Mesenchymal stem cell (in vitro differentiated cells and primary cell): ENCODE measurements around the gene STK32C.

Source experiments
- DNase-seq: peaks from one replicate; pipeline ENCODE4 v3.0.0-alpha.2; 2013
- H2AFZ ChIP-seq: one replicate; pipeline ENCODE4 v1.6.1; 2013; ENCODE audit warnings: low read depth, mild to moderate bottlenecking, control low read depth, inconsistent platforms, low read length, moderate library complexity
- H2AK5ac ChIP-seq: 2 replicates; pipeline ENCODE4 v1.6.1; 2013; ENCODE audit warnings: low read length, moderate library complexity, mild to moderate bottlenecking, inconsistent platforms; ENCODE audit not compliant: severe bottlenecking
- H2BK120ac ChIP-seq: one replicate; pipeline ENCODE4 v1.6.1; 2013; ENCODE audit warnings: low read depth, mild to moderate bottlenecking, inconsistent platforms, low read length, moderate library complexity
- H2BK12ac ChIP-seq, 2 experiments: one replicate each; pipeline ENCODE4 v1.6.1; 2013; ENCODE audit warnings: inconsistent platforms in 2 of 2, low read length in 2 of 2, mild to moderate bottlenecking in 2 of 2, moderate library complexity in 2 of 2, control low read depth in 1 of 2
- H2BK15ac ChIP-seq: one replicate; pipeline ENCODE4 v1.6.1; 2013; ENCODE audit warnings: mild to moderate bottlenecking, low read depth, inconsistent platforms; ENCODE audit not compliant: poor library complexity, severe bottlenecking
- H2BK5ac ChIP-seq: 2 replicates; pipeline ENCODE4 v1.6.1; 2013; ENCODE audit warnings: low read depth, mild to moderate bottlenecking, low read length, control low read depth, inconsistent platforms; ENCODE audit not compliant: poor library complexity, severe bottlenecking
- H3K14ac ChIP-seq, 2 experiments: one replicate each; pipeline ENCODE4 v1.6.1; 2013; ENCODE audit warnings: inconsistent platforms in 2 of 2, low read length in 2 of 2, control low read depth in 1 of 2, mild to moderate bottlenecking in 1 of 2, moderate library complexity in 1 of 2
- H3K18ac ChIP-seq, 2 experiments: one replicate each; pipeline ENCODE4 v1.6.1; 2013; ENCODE audit warnings: inconsistent platforms in 2 of 2, low read length in 2 of 2, control low read depth in 1 of 2, low read depth in 1 of 2, mild to moderate bottlenecking in 1 of 2
- H3K23ac ChIP-seq, 2 experiments: one replicate each; pipeline ENCODE4 v1.6.1; 2013; ENCODE audit warnings: inconsistent platforms in 2 of 2, low read length in 2 of 2, mild to moderate bottlenecking in 2 of 2, moderate library complexity in 2 of 2, control low read depth in 1 of 2
- H3K27ac ChIP-seq: 2 replicates; pipeline ENCODE4 v1.5.1; 2013; ENCODE audit warnings: mild to moderate bottlenecking, moderate library complexity, low read length, control low read depth, inconsistent platforms; ENCODE audit not compliant: poor library complexity, severe bottlenecking
- H3K27me3 ChIP-seq, 2 experiments: 2 replicates each; pipeline versions ENCODE4 v1.6.1 to v1.7.0; 2013; ENCODE audit warnings: low read length in 2 of 2, mild to moderate bottlenecking in 2 of 2, moderate library complexity in 2 of 2, control low read depth in 1 of 2, inconsistent platforms in 1 of 2; ENCODE audit not compliant: control insufficient read depth in 1 of 2, insufficient read depth in 1 of 2
- H3K36me3 ChIP-seq, 2 experiments: 2 replicates each; pipeline versions ENCODE4 v1.6.1 to v1.7.0; 2013; ENCODE audit warnings: low read length in 2 of 2, control low read depth in 1 of 2, inconsistent platforms in 1 of 2, low read depth in 1 of 2, mild to moderate bottlenecking in 1 of 2; ENCODE audit not compliant: insufficient read depth in 2 of 2, control insufficient read depth in 1 of 2
- H3K4ac ChIP-seq, 2 experiments: one replicate each; pipeline ENCODE4 v1.6.1; 2013; ENCODE audit warnings: inconsistent platforms in 2 of 2, low read length in 2 of 2, mild to moderate bottlenecking in 2 of 2, moderate library complexity in 2 of 2, control low read depth in 1 of 2, low read depth in 1 of 2
- H3K4me1 ChIP-seq: 2 replicates; pipeline ENCODE4 v1.6.1; 2013; ENCODE audit warnings: low read depth, low read length, control low read depth; ENCODE audit not compliant: control insufficient read depth, insufficient read depth
- H3K4me2 ChIP-seq: 2 replicates; pipeline ENCODE4 v1.6.1; 2013; ENCODE audit warnings: low read length, mild to moderate bottlenecking, inconsistent platforms; ENCODE audit not compliant: poor library complexity, severe bottlenecking
- H3K4me3 ChIP-seq, 2 experiments: 2 replicates each; pipeline versions ENCODE4 v1.5.1 to v1.7.0; 2013; ENCODE audit warnings: low read length in 2 of 2, mild to moderate bottlenecking in 2 of 2, control low read depth in 1 of 2, low read depth in 1 of 2; ENCODE audit not compliant: insufficient read depth in 1 of 2
- H3K79me1 ChIP-seq: replicated peaks from 2 replicates; pipeline ENCODE4 v1.6.1; 2013; ENCODE audit warnings: mild to moderate bottlenecking, control low read depth, low read length, inconsistent platforms; ENCODE audit not compliant: poor library complexity, severe bottlenecking
- H3K9ac ChIP-seq: 2 replicates; pipeline ENCODE4 v1.7.0; 2013; ENCODE audit warnings: mild to moderate bottlenecking, low read length, moderate library complexity
- H3K9me3 ChIP-seq: 2 replicates; pipeline ENCODE4 v1.7.0; 2013; ENCODE audit warnings: mild to moderate bottlenecking, low read length; ENCODE audit not compliant: control insufficient read depth
- H4K8ac ChIP-seq: one replicate; pipeline ENCODE4 v1.6.1; 2013; ENCODE audit warnings: inconsistent platforms, mild to moderate bottlenecking, low read length, moderate library complexity
- H4K91ac ChIP-seq: one replicate; pipeline ENCODE4 v1.6.1; 2013; ENCODE audit warnings: mild to moderate bottlenecking, low read length, inconsistent platforms
- WGBS: methylation state at CpG from one replicate; pipeline ENCODE4 v1.1.7; 2013; ENCODE audit warnings: mixed read lengths; 5-methylcytosine and 5-hydroxymethylcytosine counted together

The STK32C gene

GRCh38 chr10:132173185-132173584, 134.6 kb downstream of the STK32C start:
- 89% methylated on average over 5 of the region's 5 CpGs for WGBS
- H3K4me3 ChIP-seq, result no peak overlapping the region
- H3K23ac ChIP-seq, result no peak overlapping the region
- H2BK120ac ChIP-seq, result no peak overlapping the region
- H3K4me2 ChIP-seq, result no peak overlapping the region
- H3K36me3 ChIP-seq, result no peaks in the 10 kb centered on the region
- H4K91ac ChIP-seq, result no peak overlapping the region
- H2BK5ac ChIP-seq, result no peak overlapping the region
- no peak overlapping the region for H2AK5ac ChIP-seq
- no peak overlapping the region for H2BK15ac ChIP-seq
- H4K8ac ChIP-seq, result no peak overlapping the region
- no peak overlapping the region for H3K4ac ChIP-seq
- peaks cover 32 to 62% of the 10 kb centered on the region in 2 experiments for H3K27me3 ChIP-seq
- H3K27ac ChIP-seq, result no peak overlapping the region
- H3K18ac ChIP-seq, result no peak overlapping the region
- peaks cover 5% of the 10 kb centered on the region for H3K4me1 ChIP-seq
- H3K79me1 ChIP-seq, result no peaks in the 10 kb centered on the region
- no peak for DNase-seq
- no peak overlapping the region for H2AFZ ChIP-seq
- H3K9me3 ChIP-seq, result no peaks in the 10 kb centered on the region
- H3K9ac ChIP-seq, result no peak overlapping the region
- no peak overlapping the region for H3K14ac ChIP-seq
- H2BK12ac ChIP-seq, result no peak overlapping the region

GRCh38 chr10:132172091-132173066, 135.4 kb downstream of the STK32C start:
- Histone ChIP-seq H3K79me1 (no peaks in the 10 kb centered on the region), H4K8ac (no peak overlapping the region), H3K27me3 (peaks cover 26 to 57% of the 10 kb centered on the region in 2 experiments), H2BK5ac (no peak overlapping the region), H3K4ac (no peak overlapping the region), H3K4me3 (no peak overlapping the region), H2BK12ac (no peak overlapping the region), H3K27ac (no peak overlapping the region), H2BK120ac (no peak overlapping the region), H2BK15ac (no peak overlapping the region), H3K4me2 (no peak overlapping the region), H3K36me3 (no peaks in the 10 kb centered on the region), H3K9ac (no peak overlapping the region), H2AFZ (no peak overlapping the region), H3K14ac (no peak overlapping the region), H3K18ac (no peak overlapping the region), H3K9me3 (no peaks in the 10 kb centered on the region), H4K91ac (no peak overlapping the region), H3K23ac (no peak overlapping the region), H3K4me1 (peaks cover 5% of the 10 kb centered on the region), H2AK5ac (no peak overlapping the region)
- 82% methylated on average over 23 of the region's 26 CpGs for WGBS
- no peak for DNase-seq

GRCh38 chr10:132170561-132171361, 137.0 kb downstream of the STK32C start:
- 79% methylated on average over 36 of the region's 36 CpGs for WGBS
- Histone ChIP-seq H3K9me3 (no peaks in the 10 kb centered on the region), H2AFZ (no peak overlapping the region), H3K4ac (no peak overlapping the region), H2BK5ac (no peak overlapping the region), H3K14ac (no peak overlapping the region), H4K91ac (no peak overlapping the region), H3K36me3 (no peaks in the 10 kb centered on the region), H2BK12ac (no peak overlapping the region), H3K9ac (no peak overlapping the region), H3K23ac (no peak overlapping the region), H3K79me1 (no peaks in the 10 kb centered on the region), H2BK120ac (no peak overlapping the region), H2AK5ac (no peak overlapping the region), H3K4me3 (no peak overlapping the region), H2BK15ac (no peak overlapping the region), H3K27me3 (peaks cover 10 to 45% of the 10 kb centered on the region in 2 experiments), H4K8ac (no peak overlapping the region), H3K4me2 (no peak overlapping the region), H3K18ac (no peak overlapping the region), H3K4me1 (no peaks in the 10 kb centered on the region), H3K27ac (no peak overlapping the region)
- DNase-seq, result no peak
